MCF 10A (cell line): ENCODE results near the gene TMCC1. TPM values are rescaled to one million over a fixed set of nuclear protein-coding genes. Genes with fewer than 3 reads are reported as not detected.

ENCODE experiments used
- BruUV-seq: library from RNA; stranded (reverse); fragments of 400-500 nt; replicated peaks from 2 replicates; lab custom pipeline; 2021; lab: Mats Ljungman, UMichigan
- CTCF ChIA-PET: fragments of 300-600 bp; sonication (Branson Sonifier 250); formaldehyde crosslinking; extraction: SDS; loops from one replicate; lab custom pipeline; 2021; ENCODE audit warnings: antibody characterized with exemption, inconsistent platforms; lab: Yijun Ruan, JAX
- POLR2A ChIA-PET: fragments of 300-600, 350-650 bp; sonication (Branson Sonifier 250); formaldehyde crosslinking; extraction: SDS; loops from one replicate; lab custom pipeline; 2020; ENCODE audit warnings: antibody characterized with exemption, inconsistent platforms; lab: Yijun Ruan, JAX
- DNase-seq: peaks from one replicate; pipeline ENCODE4 v3.0.0-alpha.2; 2018; ENCODE audit not compliant: unreplicated experiment
- H3K27ac Mint-ChIP-seq: one replicate; pipeline ENCODE4 v1.8.0; 2022; ENCODE audit warnings: mild to moderate bottlenecking, low read depth, mixed read lengths; ENCODE audit not compliant: unreplicated experiment
- H3K27me3 Mint-ChIP-seq: one replicate; pipeline ENCODE4 v1.8.0; 2022; ENCODE audit warnings: mixed read lengths; ENCODE audit not compliant: insufficient read depth, unreplicated experiment
- H3K36me3 Mint-ChIP-seq: one replicate; pipeline ENCODE4 v1.8.0; 2022; ENCODE audit warnings: mild to moderate bottlenecking, moderate library complexity, mixed read lengths; ENCODE audit not compliant: insufficient read depth, unreplicated experiment
- H3K4me1 Mint-ChIP-seq: one replicate; pipeline ENCODE4 v1.8.0; 2022; ENCODE audit warnings: mixed read lengths; ENCODE audit not compliant: insufficient read depth, unreplicated experiment
- H3K4me3 Mint-ChIP-seq: one replicate; pipeline ENCODE4 v1.8.0; 2022; ENCODE audit warnings: mild to moderate bottlenecking, moderate library complexity, mixed read lengths; ENCODE audit not compliant: unreplicated experiment
- H3K9me3 Mint-ChIP-seq: one replicate; pipeline ENCODE4 v1.8.0; 2022; ENCODE audit warnings: mixed read lengths; ENCODE audit not compliant: unreplicated experiment
- intact Hi-C: fragments of 100-400 bp; cut with micrococcal nuclease; formaldehyde crosslinking; loops from 2 replicates; pipeline ENCODE4 v1.14.1; 2022
- total RNA-seq: library from RNA; stranded (reverse); gene quantifications from 2 replicates; pipeline ENCODE4 v1.2.3, GENCODE V29; 2022
- TF ChIP-seq, protein P1 (sequence below): fragments of 200-600 bp; IDR thresholded peaks from one replicate; pipeline ENCODE4 v1.8.0; 2022; ENCODE audit warnings: antibody characterized with exemption, mild to moderate bottlenecking; ENCODE audit not compliant: unreplicated experiment

Gene TMCC1
- total RNA-seq, 1 experiment from 2014 or later, result 31.2 TPM

DNA sequence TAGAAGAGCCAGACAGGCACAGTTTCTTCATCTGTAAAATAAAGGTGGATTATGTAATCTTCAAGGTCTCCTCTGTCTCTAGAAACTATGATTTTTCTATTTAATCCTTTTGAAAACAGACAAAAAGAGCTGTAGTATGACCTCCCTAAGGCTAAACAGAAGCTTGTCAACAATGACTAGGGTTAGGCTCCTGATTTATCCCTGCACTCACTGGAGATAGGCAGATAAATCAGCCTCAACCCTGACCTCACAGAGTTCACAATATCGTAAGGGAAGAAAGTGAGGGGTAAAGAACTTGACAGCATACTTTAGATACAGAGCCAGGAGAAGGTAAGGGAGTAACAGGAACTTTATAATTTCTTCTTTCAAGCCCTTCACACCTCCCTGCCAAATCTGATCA is 124.8 kb downstream of the TMCC1 start:
- no peaks in the 10 kb centered on the region for H3K27me3 Mint-ChIP-seq
- no peak overlapping the region for H3K27ac Mint-ChIP-seq
- H3K4me3 Mint-ChIP-seq, result no peak overlapping the region

DNA sequence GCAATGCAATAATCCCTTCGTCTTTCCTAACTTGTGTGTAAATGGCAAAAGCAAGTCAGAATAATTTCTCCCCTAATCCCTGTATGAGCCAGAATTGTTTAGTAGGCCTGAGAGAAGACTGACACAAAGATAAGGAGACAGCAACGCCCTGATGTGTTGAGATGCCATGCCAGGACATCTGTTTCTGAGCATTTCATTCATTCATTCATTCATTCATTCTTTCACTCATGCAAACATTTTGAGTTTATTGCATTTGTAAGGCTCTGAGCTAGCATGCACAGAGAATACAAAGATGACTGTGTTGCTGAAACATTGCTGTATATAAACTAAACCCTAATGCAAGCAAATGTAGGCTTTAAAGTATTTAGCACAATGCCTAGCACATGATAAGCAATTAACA is 127.4 kb downstream of the TMCC1 start:
- no peak overlapping the region for H3K4me3 Mint-ChIP-seq
- CTCF ChIA-PET, result interaction anchor here (1.0 to 1.3 kb wide), 2 partner anchors 35 to 59 kb away, joined by 3 read pairs; no protein-coding TSS in a partner anchor
- peaks cover 18% of the 10 kb centered on the region for H3K36me3 Mint-ChIP-seq
- H3K4me1 Mint-ChIP-seq, result peaks cover 5% of the 10 kb centered on the region
- intact Hi-C loops, result no loop called here
- no TSS peak for BruUV-seq
- H3K27ac Mint-ChIP-seq, result no peak overlapping the region
- POLR2A ChIA-PET, result interaction anchor here (1.1 kb wide), 1 partner anchor 42 kb away, joined by 3 read pairs; no protein-coding TSS in a partner anchor
- H3K9me3 Mint-ChIP-seq, result no peaks in the 10 kb centered on the region
- no peaks in the 10 kb centered on the region for H3K27me3 Mint-ChIP-seq
- no peak for DNase-seq
- TF ChIP-seq, protein P1, sequence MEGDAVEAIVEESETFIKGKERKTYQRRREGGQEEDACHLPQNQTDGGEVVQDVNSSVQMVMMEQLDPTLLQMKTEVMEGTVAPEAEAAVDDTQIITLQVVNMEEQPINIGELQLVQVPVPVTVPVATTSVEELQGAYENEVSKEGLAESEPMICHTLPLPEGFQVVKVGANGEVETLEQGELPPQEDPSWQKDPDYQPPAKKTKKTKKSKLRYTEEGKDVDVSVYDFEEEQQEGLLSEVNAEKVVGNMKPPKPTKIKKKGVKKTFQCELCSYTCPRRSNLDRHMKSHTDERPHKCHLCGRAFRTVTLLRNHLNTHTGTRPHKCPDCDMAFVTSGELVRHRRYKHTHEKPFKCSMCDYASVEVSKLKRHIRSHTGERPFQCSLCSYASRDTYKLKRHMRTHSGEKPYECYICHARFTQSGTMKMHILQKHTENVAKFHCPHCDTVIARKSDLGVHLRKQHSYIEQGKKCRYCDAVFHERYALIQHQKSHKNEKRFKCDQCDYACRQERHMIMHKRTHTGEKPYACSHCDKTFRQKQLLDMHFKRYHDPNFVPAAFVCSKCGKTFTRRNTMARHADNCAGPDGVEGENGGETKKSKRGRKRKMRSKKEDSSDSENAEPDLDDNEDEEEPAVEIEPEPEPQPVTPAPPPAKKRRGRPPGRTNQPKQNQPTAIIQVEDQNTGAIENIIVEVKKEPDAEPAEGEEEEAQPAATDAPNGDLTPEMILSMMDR, result no peak

More for the DNA sequence above, 124.8 kb downstream of the TMCC1 start:
- Mint-ChIP-seq H3K4me1 (peaks cover 11% of the 10 kb centered on the region), H3K9me3 (no peaks in the 10 kb centered on the region), H3K36me3 (peaks cover 14% of the 10 kb centered on the region)
- ChIA-PET CTCF (no interaction called here), POLR2A (no interaction called here)
- DNase-seq, result no peak
- no TSS peak for BruUV-seq
- TF ChIP-seq, protein P1, result no peak
- intact Hi-C loops, result no loop called here

DNA sequence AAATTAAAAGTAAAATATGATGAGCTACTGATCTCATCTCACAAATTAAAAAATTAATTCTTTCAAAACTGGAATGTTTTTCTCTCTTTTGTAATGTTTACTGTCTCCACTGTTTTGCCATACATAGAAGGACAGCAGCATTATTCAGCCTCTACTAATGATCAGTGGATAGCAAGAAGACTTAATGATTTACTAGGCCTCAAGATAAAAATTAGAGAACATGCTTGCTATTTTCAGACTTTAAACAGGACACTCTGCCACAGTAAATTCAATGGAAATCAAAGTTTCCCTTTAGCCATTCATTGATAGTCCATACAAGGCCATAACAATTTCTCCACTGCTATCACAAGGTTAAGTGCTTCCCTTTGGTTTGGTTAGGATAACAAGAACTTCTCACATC is 129.4 kb downstream of the TMCC1 start:
- no TSS peak for BruUV-seq
- H3K9me3 Mint-ChIP-seq, result no peaks in the 10 kb centered on the region
- peaks cover 5% of the 10 kb centered on the region for H3K4me1 Mint-ChIP-seq
- no peak overlapping the region for H3K27ac Mint-ChIP-seq
- TF ChIP-seq, protein P1, result no peak
- ChIA-PET CTCF (interaction anchor here (0.8 kb wide), 1 partner anchor 10 kb away, joined by 3 read pairs; no protein-coding TSS in a partner anchor), POLR2A (interaction anchor here (0.6 to 1.6 kb wide), 3 partner anchors 27 to 128 kb away, joined by 3 to 4 read pairs (median 3); no protein-coding TSS in a partner anchor)
- intact Hi-C loops, result no loop called here
- H3K36me3 Mint-ChIP-seq, result peaks cover 7% of the 10 kb centered on the region
- H3K27me3 Mint-ChIP-seq, result no peaks in the 10 kb centered on the region
- no peak for DNase-seq
- no peak overlapping the region for H3K4me3 Mint-ChIP-seq

DNA sequence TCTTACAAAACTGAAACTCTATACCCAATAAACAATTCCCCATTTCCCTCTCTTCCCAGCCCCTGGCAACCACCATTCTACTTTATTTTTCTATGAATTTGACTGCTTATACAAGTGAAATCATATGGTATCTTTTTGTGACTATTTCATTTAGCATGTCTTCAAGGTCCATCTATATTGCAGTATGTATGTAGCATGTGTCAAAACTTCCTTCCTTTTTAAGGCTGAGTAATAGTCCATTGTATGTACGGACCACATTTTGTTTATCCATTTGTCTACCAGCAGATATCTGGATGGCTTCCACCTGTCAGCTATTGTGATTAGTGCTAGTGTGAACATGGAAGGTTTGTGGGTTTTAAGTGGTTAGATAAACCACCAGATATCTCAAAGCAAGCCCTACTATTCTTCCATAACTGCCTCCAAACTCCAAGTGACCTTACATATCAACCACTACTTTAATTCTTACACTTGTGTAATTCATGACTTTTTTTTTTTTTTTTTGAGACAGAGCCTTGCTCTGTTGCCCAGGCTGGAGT is 134.7 kb downstream of the TMCC1 start:
- no TSS peak for BruUV-seq

More for the DNA sequence above, 134.7 kb downstream of the TMCC1 start:
- no peak for DNase-seq
- CTCF ChIA-PET, result no interaction called here
- intact Hi-C loops, result no loop called here
- POLR2A ChIA-PET, result interaction anchor here (1.1 kb wide), 1 partner anchor 14 kb away, joined by 3 read pairs; no protein-coding TSS in a partner anchor
- H3K27ac Mint-ChIP-seq, result no peak overlapping the region
- H3K4me3 Mint-ChIP-seq, result no peak overlapping the region
- peaks cover 7% of the 10 kb centered on the region for H3K4me1 Mint-ChIP-seq
- no peaks in the 10 kb centered on the region for H3K9me3 Mint-ChIP-seq
- peaks cover 5% of the 10 kb centered on the region for H3K36me3 Mint-ChIP-seq
- H3K27me3 Mint-ChIP-seq, result no peaks in the 10 kb centered on the region
- TF ChIP-seq, protein P1, result no peak
